GM18499 (cell line): ENCODE data around the gene ESD.
"Not testable (repeated sequence)": the region's sequence is repeated elsewhere in the genome, so short reads cannot be mapped to it uniquely, and the experiment has no call there.

ENCODE experiments used
- ATAC-seq: cut with Tn5 transposase; IDR thresholded peaks from one replicate; pipeline ENCODE4 v1.9.1; 2021; ENCODE audit warnings: moderate number of reproducible peaks; ENCODE audit not compliant: insufficient read depth, unreplicated experiment

ESD gene, protein sequence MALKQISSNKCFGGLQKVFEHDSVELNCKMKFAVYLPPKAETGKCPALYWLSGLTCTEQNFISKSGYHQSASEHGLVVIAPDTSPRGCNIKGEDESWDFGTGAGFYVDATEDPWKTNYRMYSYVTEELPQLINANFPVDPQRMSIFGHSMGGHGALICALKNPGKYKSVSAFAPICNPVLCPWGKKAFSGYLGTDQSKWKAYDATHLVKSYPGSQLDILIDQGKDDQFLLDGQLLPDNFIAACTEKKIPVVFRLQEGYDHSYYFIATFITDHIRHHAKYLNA

DNA sequence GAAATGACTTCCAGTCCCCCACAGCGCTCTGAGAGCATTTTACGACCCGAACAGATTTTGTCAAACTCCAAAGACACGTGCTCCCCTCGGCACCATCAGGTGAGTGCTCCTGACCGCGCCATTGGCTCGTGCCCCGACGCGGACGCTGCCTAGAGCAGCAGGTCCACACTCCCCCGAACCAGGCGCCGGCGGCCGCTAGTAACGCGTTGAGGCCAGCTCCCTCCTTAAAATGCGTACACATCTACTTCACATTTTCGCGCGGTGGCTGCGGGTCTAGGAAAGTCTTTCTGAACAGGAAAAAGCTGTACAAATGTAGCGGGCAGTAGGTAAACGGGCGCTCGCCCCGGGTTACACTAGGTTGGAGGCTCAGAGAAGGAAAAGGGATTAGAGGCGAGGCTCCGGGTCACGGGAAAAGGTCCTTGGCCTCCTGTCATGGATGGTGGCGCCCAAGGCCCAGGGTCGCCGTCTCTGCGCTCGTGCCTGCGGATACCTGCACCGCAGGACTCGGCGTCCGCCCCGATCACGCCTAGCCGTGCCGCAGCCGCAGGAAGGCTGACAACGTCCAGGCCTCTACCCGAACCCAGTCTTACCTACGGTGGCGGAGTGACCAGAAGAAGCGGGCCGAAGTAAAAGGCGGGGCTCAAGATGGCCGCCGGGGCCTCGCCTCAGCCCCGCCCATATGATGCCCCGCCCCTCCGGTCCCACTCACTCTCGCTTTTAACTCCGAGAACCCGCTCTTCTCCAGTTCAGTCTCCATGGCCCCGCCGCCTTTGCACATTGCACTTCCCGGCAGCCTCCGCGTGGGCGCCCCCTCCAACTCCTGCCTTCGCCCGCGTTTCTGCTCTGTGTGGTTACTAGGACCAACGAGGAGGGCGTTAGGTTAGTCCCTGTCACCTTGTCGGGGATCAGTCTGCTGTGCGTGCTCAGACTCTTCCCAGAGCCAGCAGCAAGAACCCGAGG is at the start of gene ESD:
TSS of gene ESD (minus strand) at position 647 of the 960 bp plus-strand sequence. CDS start 5,748 bp downstream, outside the sequence.
- peak; percentile 65 for ATAC-seq

DNA sequence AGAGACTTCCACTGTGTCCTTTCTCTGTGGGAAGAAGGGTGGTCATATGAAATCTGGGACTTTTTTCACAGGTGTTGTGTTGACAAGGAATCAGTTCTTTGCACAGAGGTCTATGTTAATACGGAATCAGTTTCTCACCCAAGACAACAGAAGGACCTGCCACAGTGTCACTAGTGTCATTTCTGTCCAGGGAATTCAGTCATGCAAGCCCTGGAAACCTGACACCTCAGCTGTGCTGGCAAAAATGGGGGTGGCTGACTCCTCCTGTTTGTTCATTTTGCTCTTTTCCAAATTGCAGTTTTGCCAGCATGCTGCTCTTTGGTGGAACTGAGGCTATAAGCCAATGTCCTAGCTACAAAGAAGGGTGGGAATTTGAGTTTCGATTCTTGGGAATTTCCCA is 49.8 kb upstream of the ESD start:
- ATAC-seq, result no peak

DNA sequence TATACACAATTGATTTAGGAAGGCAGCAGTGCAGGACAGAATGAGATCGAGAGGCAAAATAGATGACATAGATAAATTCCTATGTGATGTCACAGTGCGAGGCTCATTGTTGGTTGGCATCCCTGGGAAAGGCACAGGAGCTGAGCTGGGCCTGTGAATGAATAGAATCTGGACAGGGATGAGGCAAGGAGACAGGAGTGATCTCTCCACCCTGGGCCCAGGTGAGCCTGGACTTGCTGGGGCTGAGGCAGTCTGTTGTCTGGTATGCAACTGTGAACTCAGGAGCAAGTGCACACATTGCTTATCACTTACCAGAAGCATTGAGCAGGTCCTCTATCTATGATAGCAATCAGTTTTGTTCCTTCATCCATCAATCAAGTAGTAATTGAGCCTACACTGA is 48.2 kb upstream of the ESD start:
- no peak for ATAC-seq

DNA sequence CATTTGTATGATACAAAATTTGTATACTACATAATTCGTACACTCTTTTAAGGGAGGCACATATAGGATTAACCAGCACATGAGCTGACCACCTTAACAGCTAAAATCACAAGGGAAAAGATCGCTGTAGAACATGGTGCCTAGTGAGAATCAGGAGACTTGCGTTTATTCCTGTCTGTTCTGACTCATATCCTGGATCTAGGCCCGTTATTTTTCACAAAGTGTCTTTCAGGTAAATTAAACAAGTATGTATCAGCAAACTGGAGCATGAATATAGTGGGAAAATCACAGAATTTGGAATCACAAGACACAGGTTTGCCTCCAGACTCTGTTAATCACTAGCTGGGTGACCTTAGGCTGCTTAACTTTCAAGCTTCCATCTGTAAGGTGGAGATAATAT is 47.5 kb upstream of the ESD start:
- ATAC-seq, result no peak

DNA sequence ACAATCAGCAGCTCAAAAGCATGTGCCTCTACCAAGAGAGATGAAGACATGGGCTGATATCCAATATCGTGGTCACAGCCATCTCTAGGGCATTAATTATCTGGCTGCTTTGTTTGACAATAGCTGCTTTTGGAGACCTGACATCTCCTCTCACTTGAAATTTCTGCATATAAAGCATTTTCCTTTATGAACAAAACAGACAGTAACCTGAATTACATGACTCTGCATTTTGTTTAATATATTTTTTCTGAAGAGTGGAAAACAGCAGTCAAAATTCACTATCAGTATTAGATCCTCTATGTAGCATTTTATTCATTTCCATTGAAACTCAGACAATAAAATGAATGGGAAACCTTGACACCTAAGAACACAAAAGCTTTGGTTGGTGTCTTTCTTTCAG is 42.4 kb upstream of the ESD start:
- no peak for ATAC-seq

DNA sequence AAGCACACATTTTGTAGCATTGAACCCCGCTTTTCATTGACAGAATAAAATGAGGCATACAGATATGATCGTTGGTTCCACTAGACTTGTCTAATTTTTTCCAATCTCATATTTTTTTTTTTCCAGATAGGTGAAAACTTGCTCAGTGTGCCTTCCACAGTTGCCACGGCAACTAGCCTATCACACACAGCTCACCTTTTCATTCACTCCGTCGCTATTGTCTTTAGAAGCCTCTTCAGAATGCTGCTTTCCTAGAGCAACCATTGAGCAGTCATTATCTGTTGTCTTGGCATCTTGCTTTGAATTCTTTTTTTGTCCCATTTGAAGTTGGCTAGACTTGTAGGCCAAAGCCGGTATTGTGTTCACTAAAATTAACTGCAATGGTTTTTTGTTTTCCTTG is 37.7 kb upstream of the ESD start:
- ATAC-seq, result no peak

DNA sequence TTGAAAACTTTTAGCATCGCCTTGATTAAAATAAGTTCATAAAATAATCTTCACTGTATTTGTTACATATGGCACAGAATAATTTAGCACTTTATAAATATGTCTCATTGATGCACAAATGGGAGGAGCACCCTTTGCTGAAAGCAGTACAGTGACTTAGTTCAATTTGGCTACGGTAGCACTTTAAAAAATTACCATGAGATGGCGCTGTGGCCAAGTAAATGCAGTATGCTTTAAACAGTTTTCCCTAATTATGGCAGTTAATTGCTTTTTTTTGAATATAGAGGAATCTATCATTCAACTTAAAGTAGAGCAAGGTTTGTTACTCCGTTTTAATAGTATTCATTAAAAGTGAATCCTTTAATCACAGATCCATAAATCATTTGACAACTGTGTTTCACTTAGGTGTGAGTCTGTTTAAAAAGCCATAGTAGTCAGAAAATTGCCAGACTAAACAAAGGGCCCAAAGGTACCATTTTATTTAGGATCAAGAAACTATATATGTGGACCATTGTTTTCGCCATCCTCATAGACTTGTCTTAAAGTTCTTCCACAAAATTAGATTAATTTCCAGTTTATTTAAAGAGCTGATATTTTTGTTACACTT is 34.7 kb upstream of the ESD start:
- ATAC-seq, result no peak

DNA sequence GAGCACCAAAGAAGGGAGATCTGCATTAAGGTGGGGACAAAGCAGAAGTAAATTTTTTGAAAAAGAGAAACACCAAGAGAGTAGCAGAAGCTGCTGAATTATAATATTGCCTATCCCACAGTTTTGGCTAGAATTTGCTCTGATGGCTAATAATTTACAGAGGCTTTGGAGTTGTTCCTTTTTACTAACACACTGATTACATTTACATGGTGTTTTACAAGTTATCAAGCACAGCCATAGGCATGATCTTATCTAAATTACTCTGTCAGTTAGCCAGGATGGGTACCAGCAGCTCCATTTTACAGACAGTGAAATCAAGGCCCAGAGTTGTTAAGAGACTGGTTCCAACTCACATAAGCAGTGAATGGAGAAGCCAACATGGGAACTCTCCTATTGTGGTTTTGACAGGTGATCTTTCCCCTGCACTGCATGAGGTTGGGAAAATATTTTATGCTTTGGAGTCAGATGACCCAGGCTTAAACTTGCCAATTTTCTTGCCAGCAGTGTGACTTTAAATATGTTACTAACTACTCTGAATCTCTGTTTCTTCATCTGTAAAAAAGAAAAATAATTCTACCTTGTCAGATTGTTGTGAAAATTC is 33.5 kb upstream of the ESD start:
- no peak for ATAC-seq

DNA sequence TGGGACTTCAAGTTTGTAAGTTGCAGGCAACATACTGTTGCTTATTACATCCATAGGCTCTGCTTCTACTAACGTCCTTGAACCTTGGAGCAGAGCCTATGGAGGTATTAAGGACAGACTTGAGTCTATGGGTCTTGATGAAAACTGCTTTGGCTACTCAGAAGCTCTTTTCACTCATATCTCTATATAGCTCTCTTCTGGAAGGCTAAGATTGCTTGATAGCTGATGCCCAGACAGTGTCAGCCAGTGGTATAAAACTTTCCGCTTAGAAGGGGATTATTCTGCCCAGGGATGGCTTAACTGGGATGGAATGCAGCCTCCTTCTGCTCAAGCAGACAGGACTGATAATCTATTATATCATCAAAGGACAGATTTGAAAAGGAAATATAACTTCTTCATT is 25.6 kb upstream of the ESD start:
- ATAC-seq, result no peak

DNA sequence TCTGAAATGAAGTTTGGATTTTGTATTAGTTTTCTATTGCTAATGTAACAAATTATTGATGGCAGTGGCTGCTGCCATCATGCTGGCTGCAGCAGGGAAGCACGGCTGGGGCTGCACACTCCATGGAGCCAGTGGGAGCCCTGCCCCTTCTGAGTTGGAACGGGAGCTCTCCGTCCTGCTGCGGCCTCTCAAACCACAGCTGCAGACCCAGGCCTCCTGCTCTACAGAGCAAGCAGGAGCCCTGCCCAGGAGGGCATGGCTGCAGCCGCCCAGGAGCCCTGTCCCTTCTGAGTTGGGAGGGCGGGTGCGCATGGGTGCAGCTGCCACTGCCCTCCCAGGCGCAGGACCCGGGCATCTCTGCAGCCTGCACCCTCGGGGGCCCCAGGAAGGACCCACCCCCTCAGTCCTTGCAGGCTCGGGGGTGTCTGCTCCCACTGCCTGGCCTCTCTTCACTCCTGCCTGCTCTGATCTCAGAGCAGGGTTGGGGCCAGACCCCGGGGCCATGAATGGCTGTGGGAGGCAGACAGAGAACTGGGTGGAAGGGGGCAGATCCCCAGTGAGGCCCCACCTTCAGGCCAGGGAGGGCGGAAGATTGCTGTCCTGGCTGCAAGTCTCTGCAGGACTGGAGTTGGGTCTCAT is 21.0 kb upstream of the ESD start:
- ATAC-seq, result no peak

DNA sequence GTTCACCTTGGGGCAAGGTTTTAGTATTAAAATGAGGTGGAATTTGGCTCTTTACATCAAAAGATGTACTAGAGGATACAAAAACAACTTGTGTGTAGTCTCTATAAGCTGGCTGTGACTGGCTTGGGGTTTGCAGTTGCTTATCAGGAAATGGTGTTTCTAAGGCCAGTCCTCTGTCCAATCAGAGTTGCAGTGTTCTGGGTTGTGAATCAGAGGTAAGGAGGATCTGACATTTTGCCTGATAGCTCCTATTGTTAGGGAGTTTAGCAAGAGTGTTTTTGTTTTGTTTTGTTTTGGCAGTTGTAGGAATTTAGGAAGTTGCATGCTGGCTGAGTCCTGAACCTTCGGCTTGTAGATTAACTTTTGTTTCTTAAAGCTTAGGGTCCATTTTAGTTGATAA is 20.1 kb upstream of the ESD start:
- no peak for ATAC-seq

DNA sequence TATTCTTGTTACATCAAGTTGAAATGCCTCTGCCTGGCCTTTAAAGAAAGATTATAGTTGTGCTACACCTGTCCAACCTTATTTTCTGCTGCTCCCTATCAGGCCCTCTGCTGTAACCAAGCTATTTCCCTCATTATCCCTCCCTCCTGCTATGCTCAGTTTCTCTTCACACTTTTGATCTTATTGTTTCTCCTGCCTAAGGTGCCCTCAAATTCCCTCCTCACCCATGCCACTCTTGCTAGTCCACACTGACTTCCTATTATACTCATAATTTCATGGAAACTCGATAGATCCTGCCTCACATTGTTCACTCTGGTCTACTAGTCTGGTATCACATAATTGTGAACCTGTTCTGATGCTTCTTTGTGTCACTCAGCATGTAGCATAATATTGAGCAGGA is 19.4 kb upstream of the ESD start:
- no peak for ATAC-seq

DNA sequence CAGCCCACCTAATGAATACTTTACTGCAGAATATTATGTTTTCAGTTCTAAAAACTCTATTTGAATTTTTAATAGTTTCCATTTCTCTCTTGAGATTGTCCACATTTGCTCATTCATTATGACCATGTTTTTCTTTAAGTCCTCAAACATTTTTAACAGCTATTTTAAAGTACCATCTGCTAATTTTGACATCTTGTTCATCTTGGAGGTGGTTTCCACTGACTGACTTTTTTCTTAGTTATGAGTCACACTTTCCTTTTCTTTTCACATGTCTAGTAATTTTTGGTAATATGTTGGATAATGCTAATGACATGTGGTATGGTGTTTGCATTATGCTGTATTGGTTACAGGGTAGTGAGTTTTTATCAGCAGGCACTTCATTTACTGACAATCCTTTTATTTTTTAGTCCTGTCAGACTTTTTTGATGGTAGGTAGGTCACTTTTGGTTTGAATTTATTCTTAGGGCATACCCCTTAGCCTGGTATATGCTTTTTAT is 15.4 kb upstream of the ESD start:
- no peak for ATAC-seq

DNA sequence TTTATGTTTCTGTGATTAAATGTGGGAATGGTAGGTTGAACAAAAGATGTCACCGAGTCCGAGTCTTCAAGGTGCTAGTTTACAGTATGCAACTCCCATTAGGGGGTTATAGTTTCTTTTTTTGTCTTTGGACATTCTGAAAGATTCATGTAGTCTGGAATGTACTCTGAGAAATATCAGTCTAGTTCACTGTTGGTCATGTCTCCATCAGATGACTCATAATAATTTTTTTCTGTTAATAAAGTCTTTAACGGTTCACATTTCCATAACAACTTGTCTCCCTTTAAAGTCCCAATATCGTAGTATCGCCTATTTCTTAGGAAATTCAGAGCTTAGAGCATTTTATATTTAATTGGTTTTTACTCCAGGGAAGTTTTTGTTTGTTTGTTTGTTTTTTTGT is 13.5 kb upstream of the ESD start:
- no peak for ATAC-seq

DNA sequence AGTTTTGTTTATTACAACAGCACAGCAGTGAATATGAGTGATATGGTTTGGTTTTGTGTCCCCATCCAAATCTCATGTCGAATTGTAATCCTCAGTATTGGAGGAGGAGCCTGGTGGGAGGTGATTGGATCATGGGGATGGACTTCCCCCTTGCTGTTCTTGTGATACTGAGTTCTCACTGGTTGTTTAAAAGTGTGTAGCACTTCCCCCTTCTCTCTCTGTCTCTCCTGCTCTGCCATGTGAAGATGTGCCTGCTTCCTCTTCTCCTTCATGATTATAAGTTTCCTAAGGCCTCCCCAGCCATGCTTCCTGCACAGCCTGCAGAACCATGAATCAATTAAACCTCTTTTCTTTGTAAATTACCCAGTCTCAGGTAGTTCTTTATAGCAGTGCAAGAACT is 8.0 kb upstream of the ESD start:
- ATAC-seq, result not testable (repeated sequence)

DNA sequence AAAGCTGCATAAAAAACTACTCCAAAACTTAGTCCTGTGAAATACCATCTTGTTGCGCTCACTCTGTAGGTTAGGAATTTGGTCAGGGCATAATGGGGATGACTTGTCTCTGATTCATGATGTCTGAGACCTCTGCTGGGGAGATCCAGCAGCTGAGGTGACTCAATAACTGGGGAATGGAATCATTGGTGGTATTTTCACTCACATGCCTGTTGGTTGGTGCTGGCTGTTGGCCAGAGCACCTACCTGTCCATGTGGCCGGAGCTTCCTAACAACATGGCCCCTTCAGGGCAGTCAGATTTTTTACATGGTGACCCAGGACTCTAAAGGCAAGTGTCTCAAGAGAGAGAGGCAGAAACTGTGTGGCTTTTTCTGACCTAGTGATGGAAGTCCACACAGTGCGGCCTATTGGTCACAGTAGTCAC is 7.4 kb upstream of the ESD start:
- no peak for ATAC-seq

DNA sequence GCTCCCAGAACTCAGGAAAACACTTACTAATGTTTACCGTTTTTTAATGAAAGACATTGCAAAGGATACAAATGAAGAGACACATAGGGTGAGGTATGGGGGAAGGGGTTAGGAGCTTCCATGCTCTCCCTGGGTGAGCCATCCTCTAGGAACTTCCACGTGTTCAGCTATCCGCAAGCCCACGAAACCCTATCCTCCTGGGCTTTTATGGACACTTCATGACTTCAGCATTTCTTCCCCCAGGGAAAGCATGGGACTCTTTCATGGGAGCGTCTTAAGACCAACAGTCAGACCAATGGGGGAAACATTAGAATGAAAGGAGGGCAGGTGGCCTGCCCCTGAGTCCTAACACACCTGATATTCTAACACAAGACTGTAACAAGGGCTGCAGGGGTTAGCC is 6.6 kb upstream of the ESD start:
- ATAC-seq, result no peak

DNA sequence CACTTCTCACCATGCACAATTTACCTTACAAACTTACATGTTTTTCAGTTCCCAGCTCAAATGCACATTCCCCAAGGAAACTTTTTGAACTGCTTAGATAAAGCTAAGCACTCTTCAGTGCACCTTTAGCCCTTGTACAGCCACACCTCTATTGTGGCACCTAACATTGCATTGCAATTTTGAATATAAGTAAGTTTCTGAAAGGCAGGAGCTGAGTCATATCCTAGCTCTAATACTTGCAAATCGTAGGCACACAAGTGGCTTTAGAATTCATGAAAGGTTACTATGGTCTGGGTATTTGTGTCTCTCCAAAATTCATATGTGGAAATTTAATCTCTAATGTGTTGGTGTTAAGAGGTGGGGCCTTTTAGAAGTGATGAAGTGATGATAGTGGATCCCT is 4.9 kb upstream of the ESD start:
- no peak for ATAC-seq

DNA sequence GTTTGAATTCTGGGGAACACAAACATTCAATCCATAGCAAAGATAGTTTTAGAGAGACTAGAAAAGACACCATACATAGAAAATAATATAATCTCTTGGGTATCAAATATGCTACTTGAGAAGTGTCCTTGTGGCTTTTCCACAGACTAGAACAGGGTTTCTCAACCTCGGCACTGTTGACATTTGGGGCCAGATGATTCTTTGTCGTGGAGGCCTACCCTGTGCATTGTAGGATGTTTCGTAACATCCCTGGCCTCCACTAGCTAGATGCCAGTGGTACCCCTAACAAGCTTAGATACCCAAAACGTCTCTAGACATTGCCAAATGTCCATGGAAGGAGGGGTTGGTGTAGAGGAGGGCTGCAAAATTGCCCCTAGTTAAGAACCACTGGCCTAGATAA is 2.2 kb upstream of the ESD start:
- ATAC-seq, result no peak
